ENCODE measurements around the gene CRYBA4.

DNA sequence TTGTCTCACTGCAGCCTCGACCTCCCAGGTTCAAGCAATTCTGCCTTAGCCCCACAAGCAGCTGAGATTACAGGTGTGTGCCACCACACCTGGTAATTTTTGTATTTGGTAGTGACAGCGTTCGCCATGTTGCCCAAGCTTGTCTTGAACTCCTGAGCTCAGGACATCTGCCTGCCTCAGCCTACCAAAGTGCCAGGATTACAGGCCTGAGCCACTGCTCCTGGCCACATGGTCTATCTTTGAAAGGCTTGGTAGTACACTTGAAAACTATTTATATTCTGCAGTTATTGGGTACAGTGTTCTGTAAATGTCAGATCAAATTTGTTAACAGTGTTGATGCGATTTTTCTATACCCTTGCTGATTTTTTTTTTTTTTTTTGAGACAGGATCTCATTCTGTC is 9.5 kb downstream of the CRYBA4 start:
- TF ChIP-seq, protein P1, sequence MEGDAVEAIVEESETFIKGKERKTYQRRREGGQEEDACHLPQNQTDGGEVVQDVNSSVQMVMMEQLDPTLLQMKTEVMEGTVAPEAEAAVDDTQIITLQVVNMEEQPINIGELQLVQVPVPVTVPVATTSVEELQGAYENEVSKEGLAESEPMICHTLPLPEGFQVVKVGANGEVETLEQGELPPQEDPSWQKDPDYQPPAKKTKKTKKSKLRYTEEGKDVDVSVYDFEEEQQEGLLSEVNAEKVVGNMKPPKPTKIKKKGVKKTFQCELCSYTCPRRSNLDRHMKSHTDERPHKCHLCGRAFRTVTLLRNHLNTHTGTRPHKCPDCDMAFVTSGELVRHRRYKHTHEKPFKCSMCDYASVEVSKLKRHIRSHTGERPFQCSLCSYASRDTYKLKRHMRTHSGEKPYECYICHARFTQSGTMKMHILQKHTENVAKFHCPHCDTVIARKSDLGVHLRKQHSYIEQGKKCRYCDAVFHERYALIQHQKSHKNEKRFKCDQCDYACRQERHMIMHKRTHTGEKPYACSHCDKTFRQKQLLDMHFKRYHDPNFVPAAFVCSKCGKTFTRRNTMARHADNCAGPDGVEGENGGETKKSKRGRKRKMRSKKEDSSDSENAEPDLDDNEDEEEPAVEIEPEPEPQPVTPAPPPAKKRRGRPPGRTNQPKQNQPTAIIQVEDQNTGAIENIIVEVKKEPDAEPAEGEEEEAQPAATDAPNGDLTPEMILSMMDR (IDR thresholded peaks at IDR 0.05; ENCODE audit: low read depth, low read length), result no peak
- TF ChIP-seq EZH2phosphoT487 (IDR thresholded peaks at IDR 0.05; ENCODE audit: low read depth), result no peak

Data from OCI-LY3 (cell line).